GM21526 (cell line): ENCODE measurements around the gene MYL2.

Source experiments
- ATAC-seq: cut with Tn5 transposase; IDR thresholded peaks from one replicate; pipeline ENCODE4 v1.9.1; 2021; ENCODE audit warnings: moderate library complexity; ENCODE audit not compliant: unreplicated experiment, low FRiP score

Gene MYL2

GRCh38 chr12:110930348-110931314, 10.3 kb upstream of the MYL2 start:
- no peak for ATAC-seq

DNA sequence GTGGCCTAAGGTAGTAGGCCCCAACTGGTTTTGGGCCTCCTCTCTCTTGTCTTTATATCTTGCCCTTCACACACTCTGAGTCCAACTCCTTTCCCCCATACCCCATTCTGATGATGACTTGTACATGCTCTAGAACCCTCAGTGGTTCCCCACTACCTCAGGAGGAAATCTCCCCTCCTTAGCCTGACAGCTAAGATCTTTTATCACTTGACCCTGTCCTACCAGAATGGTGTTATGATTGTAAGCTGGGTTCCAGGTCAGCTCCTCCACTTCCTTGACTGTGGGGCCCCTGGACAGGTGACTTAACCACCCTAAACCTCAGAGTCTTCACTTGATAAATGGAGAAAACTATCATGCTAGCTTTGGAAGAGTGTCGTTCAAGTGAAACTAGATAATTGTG, 9.4 kb upstream of the MYL2 start:
- no peak for ATAC-seq

DNA sequence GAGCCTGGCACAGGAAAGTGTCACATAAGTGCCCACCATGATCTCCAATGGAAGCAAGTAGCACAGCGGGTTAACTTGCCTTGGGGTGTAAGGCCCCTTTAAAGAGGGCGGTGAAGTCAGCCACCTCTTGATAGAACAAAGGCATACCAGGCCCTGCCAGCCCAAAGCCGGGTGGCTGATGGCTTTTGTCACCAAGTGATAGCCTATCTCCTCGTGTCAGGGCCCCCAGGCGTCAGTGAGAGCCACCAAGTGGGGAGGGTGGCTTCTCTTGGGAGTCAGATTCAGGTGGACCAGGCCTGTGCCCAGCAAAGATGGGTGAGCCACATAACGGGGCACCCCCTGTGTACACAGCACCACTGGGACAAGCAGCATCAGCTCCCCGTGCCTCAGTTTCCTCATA, 8.3 kb upstream of the MYL2 start:
- ATAC-seq, result no peak

DNA sequence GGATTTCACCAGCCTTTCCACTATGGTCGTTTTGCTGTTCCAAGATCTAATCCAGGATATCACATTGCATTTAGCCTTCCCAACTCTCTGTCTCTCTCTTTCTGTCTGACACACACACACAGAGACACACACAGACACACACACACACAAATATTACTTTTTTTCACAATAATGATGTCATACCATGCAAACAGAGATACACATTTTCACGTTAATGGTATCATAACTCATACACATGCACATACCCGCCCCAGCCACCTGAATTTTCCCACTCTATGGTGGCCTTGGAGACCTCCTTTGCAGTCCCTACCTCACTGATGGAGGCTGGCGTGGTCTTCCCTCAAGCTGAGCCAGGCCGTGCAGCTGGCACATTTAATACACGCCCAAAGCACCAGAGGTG, 7.2 kb upstream of the MYL2 start:
- no peak for ATAC-seq

- ATAC-seq, result no peak
Measured at GRCh38 chr12:110923692-110924334, 3.4 kb upstream of the MYL2 start.

DNA sequence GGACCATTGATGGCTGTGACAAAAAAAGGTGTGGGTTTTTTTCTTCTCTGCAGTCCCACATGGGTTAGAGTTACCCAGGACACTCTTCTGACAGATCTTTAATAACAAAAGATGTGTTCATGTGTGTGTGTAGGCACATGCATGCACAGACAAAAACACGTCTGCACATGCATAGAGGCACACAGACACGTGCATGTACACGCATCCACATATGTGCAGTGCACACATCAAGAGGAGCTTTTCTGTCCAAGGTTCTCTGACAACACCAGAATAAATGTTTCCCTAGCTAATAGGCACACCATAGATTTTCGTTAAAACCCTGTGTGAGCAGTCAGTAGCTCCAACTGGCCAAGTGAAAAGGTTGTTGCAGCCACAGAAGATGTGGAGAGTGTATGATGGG, 2.8 kb upstream of the MYL2 start:
- ATAC-seq, result no peak

GRCh38 chr12:110922652-110923051, 2.3 kb upstream of the MYL2 start:
- no peak for ATAC-seq

- ATAC-seq, result no peak
Measured at GRCh38 chr12:110921262-110921661, 883 bp upstream of the MYL2 start.

DNA sequence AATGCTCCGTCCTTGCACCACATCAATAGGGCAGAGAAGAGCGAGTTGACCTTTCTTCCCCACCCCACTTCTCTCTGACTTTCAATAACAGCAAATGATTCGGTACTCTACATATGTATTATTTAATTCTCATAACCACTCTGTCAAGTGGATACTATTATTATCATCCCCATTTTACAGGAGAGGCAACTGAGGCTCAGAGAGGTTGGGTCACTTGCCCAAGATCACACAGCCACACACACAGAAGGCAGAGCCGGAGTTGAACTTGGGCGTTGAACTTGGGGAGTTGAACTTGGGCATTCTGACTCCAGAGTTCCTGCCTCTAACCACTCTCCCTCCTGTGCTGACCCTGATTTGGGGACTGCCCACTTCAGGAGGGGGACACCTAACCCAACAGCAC, 659 bp downstream of the MYL2 start:
- ATAC-seq, result no peak

DNA sequence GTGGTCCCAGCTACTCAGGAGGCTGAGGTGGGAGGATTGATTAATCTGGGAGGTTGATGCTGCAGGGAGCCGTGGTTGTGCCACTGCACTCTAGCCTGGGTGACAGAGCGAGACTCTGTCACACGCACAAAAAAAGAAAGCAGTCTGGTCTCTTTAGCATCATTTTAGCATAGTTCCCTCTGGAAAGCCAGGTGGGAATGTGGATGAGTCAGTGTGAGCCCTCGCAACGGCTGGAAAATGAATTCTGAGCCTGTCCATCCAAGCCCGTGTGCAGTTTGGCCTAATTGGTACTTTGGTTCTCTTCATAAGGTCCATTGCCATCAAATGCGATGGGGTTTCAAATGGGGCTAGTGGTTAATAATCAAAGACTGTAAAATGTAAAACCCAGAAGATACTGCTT, 2.4 kb downstream of the MYL2 start:
- no peak for ATAC-seq

DNA sequence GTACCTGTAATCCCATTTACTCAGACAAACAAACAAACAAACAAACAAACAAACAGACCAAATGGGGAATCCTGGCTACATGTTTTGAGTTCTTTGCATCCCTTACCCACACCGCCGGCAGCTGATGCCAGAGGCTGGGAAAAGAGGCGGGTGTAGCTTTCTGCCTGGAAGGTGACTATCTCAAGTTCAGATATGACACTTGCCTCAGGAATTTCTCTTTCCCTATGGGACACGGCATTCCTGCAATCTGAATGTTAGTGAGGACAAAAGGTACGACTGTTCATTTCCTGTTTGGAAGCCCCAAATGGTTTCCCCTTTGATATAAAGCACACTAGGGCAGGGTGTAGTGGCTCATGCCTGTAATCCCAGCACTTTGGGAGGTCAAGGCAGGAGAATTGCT, 2.9 kb downstream of the MYL2 start:
- ATAC-seq, result no peak

DNA sequence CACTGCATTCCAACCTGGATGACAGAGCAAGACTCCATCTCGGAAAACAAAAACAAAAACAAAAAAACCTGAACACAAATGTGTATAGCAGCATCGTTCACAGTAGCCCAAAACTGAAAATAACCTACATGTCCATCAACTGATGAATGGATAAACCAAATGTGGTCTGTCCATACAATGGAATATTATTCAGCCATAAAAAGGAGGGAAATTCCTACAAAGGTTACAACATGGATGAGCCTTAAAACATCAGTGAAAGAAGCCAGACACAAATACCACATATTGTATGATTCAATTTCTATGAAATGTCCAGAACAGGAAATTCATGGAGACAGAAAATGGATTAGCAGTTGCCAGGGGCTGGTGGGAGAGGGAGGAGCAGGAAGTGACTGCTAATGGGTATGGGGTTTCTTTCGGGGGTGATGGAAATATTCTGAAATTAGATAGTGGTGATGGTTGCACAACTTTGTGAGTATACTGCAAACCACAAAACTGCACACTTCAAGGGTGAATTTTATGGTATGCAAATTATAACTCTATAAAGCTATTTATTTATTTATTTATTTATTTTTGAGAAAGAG, 4.0 kb downstream of the MYL2 start:
- no peak for ATAC-seq

DNA sequence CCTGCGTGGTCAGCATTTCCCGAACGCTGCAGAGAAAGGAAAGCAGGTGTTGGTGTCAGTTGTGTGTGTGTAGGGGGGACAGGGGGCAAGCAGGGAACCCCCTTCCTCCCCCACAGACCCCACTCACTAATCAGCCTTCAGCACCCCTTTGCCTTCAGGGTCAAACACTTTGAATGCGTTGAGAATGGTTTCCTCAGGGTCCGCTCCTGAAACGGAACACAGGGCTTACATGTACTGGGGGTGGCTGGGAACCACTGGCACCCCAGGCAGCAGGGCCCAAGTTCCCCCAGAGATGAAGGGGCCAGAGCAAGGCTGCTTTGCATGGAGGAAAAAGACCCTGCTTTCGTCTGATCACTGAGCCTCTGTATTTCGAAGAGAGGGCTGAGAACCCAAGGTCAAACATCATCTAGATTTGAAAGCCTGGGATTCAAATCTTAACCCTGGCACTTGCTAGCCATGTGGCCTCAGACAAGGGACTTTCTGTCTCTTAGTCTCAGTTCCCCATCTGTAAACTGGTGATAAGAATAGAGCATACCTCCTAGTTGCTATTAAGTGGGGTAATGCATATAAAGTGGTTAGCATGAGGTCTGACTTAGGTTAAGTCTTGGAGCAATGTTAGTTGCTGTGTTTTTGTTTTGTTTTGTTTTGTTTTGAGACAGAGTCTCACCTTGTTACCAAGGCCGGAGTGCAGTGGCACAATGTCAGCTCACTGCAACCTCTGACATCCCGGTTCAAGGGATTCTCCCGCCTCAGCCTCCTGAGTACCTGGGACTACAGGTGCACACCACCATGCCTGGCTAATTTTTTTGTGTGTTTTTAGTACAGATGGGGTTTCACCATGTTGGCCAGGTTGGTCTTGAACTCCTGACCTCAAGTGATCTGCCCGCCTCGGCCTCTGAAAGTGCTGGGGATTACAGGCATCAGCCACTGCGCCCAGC, 7.0 kb downstream of the MYL2 start:
- peak; percentile 93 for ATAC-seq

DNA sequence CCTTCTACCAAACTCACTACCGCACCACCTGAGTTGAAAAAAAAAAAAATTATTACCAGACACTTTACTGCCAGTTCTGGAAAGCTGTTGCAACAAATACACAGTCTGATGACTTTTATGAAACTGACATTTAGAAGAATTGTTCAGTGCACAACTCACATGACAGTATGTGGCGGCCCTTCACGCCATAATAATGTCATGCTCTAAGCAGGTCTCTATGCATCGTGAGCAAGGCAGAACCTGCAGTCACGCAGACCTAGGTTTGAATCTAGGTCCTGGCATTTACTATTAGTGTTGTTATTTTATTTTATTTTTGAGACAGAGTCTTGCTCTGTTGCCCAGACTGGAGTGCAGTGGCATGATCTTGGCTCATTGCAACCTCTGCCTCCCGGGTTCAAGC, 8.1 kb downstream of the MYL2 start:
- no peak for ATAC-seq

DNA sequence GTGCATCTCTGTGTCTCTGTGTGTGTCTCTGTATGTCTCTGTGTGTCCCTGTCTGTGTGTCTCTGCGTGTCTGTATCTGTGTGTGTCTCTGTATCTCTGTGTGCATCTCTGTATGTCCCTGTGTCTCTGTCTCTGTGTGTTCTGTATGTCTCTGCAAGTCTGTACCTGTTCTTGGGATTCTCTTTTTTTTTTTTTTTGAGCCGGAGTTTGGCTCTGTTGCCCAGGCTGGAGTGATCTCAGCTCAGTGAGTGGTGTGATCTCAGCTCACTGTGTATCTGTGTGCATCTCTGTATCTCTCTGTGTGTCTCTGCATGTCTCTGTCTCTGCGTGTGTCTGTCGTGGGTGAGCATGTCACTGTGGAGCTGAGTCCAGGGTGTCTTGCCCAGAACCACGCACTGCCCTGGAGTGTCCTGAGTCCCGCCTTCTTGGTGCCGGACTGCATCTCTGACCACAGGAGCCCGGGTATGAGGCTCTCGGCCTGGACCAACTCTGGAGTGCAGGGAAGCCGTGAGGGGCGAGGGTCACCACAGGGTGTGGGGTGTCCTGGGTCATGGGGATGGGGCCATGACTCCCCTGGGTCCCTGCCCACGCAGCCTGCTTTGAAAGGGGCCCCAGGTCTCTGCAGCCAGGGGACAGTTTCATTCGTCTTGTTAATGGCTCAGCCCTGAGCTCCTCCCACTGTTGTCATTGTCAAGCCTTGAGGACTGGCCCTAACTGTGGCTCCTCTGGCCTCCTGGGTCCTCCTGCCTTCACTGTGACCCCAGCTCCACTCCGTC, 11.8 kb downstream of the MYL2 start:
- ATAC-seq, result no peak

GRCh38 chr12:110907583-110907982, 12.8 kb downstream of the MYL2 start:
- no peak for ATAC-seq

GRCh38 chr12:110906985-110907384, 13.4 kb downstream of the MYL2 start:
- no peak for ATAC-seq

DNA sequence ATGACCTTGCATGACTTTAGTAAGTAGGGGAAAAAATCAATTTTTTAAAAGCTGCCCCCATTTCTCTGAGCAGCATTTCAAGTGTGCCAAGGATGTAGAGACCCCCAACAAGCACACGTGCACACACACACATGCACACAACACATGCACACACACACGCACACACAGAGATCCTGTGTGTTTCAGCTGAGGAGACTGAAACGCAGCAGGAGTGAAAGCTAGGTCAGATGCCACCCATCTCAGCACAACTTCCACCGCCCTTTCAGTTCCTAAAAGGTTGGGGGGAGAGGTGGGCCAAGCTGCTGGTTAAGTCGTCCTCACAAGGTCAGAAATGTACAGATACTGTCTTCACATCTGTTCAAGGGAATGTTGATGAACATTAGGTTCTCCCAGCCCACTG, 13.9 kb downstream of the MYL2 start:
- no peak for ATAC-seq

- peak; percentile 45 for ATAC-seq
Measured at GRCh38 chr12:110906083-110906482, 14.3 kb downstream of the MYL2 start.

GRCh38 chr12:110903511-110903910, 16.9 kb downstream of the MYL2 start:
- no peak for ATAC-seq
